Thymus (tissue), 14 donors: ENCODE measurements around the gene CDON. TPM values are rescaled to one million over a fixed set of nuclear protein-coding genes. Genes with fewer than 3 reads are reported as not detected.
A peak's percentile ranks its signal among the peaks of the same experiment; 100 is the strongest.

ENCODE experiments used
- DNase-seq, 9 donors: peaks; one replicate each; pipeline ENCODE4 v3.0.0-alpha.2; 2013; ENCODE audit warnings: low spot score in 9 of 9, low read depth in 6 of 9, missing footprints in 1 of 9
- H3K27ac ChIP-seq, 2 donors: one replicate each; pipeline ENCODE4 v1.5.1; 2013; ENCODE audit warnings: control low read depth in 1 of 2, low read depth in 1 of 2, low read length in 1 of 2, mild to moderate bottlenecking in 1 of 2, moderate library complexity in 1 of 2
- H3K27me3 ChIP-seq, 2 donors: one replicate each; pipeline ENCODE4 v1.5.1; 2013; ENCODE audit warnings: low read length in 1 of 2; ENCODE audit not compliant: control insufficient read depth in 2 of 2, insufficient read depth in 1 of 2
- H3K36me3 ChIP-seq, 2 donors: one replicate each; pipeline ENCODE4 v1.5.1; 2013; ENCODE audit warnings: low read length in 1 of 2, mild to moderate bottlenecking in 1 of 2, moderate library complexity in 1 of 2; ENCODE audit not compliant: control insufficient read depth in 2 of 2, insufficient read depth in 2 of 2
- H3K4me1 ChIP-seq, 2 donors: one replicate each; pipeline ENCODE4 v1.5.1; 2013; ENCODE audit warnings: low read length in 2 of 2; ENCODE audit not compliant: control insufficient read depth in 2 of 2, insufficient read depth in 2 of 2
- H3K4me3 ChIP-seq, 2 donors: one replicate each; pipeline ENCODE4 v1.5.1; 2013; ENCODE audit warnings: low read length in 2 of 2, control low read depth in 1 of 2, mild to moderate bottlenecking in 1 of 2
- H3K9me3 ChIP-seq, 2 donors: one replicate each; pipeline ENCODE4 v1.5.1; 2013; ENCODE audit warnings: low read length in 1 of 2, mild to moderate bottlenecking in 1 of 2; ENCODE audit not compliant: control insufficient read depth in 2 of 2, insufficient read depth in 1 of 2
- WGBS: extraction: QIAGEN DNeasy Blood & Tissue Kit; methylation state at CpG from one replicate; pipeline ENCODE4 v1.1.7; 2013; 5-methylcytosine and 5-hydroxymethylcytosine counted together
- long read RNA-seq, 10 donors: transcript quantifications; one replicate each; lab custom pipeline, GENCODE V29; 2026
- polyA plus RNA-seq: library from polyadenylated mRNA; stranded (reverse); fragments of 200-250 nt; gene quantifications from one replicate; pipeline ENCODE4 v1.2.3, GENCODE V29; 2013
- total RNA-seq: library from RNA; stranded (reverse); fragments of 120-200 nt; gene quantifications from one replicate; pipeline ENCODE4 v1.2.4, GENCODE V29; 2013
- donor health status: healthy.

CDON gene
- 3.9 TPM for total RNA-seq
- polyA plus RNA-seq: 1.4 TPM
- long read RNA-seq, donor 1: 0 reads
- long read RNA-seq, donor 2: 0 reads
- long read RNA-seq, donor 3: 0 reads
- long read RNA-seq, donor 4: 0 reads
- long read RNA-seq, donor 5: 0 reads
- long read RNA-seq, donor 6: 0 reads
- long read RNA-seq, donor 7: 0 reads
- long read RNA-seq, donor 8: 0 reads
- long read RNA-seq, donor 9: 0 reads
- long read RNA-seq, donor 10: 0 reads

GRCh38 chr11:126062679-126063506 is at the start of gene CDON:
CDON (minus strand) TSS chr11:126062866; CDS start chr11:126023476, 39,390 bp downstream.
- H3K27me3 ChIP-seq: peaks cover 29 to 35% of the 10 kb centered on the region in 2 donors
- H3K4me1 ChIP-seq: peaks cover 5 to 10% of the 10 kb centered on the region in 2 donors
- peak within 1 kb of the TSS; percentile 80 to 82 for H3K27ac ChIP-seq
- under 1% methylated on average over 82 of the region's 82 CpGs for WGBS
- no peaks in the 10 kb centered on the region for H3K9me3 ChIP-seq
- peak; percentile 75 to 93 (median 86) for DNase-seq
- no peaks in the 10 kb centered on the region for H3K36me3 ChIP-seq
- peak within 1 kb of the TSS; percentile 50 to 70 for H3K4me3 ChIP-seq

DNA sequence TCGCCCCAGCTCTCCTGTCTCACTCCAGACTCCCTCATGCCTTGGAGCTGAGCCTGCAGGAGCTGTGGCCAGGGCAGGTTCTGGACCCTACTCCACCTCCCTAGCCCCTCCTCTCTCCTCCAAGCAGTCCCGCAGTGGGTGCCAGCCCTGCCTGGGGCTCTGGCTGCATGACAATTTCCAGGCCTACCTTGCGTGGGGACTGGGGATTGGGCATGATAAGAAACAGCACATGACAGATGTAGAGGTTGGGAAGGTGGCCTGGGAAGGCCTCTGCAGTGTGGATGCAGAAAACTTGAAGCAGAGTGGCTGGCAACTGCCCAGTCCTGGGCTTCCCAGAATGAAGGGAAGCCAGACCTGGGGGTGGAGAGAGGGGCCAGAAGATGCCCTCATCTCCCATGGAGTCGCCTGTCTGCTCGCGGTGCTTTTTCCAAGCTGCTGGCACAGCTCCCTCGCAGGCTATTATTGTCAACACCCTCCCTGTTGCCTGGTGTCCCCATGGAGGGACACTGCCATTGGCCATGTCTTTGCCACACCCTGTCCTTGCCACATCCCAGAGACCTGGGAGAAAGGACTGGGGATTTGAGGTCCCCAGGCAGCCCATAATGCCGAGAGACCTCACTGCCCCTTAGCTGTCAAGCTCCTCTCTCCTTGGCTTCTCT is 48.9 kb upstream of the CDON start:
- Histone ChIP-seq H3K27ac (no peak overlapping the region), H3K27me3 (no peaks in the 10 kb centered on the region), H3K4me1 (peaks cover 0 to 3% of the 10 kb centered on the region in 2 donors), H3K9me3 (no peaks in the 10 kb centered on the region), H3K4me3 (no peak overlapping the region), H3K36me3 (no peaks in the 10 kb centered on the region)
- WGBS: 94% methylated on average over 8 of the region's 8 CpGs
- DNase-seq: no peak

GRCh38 chr11:126109941-126110731 is 47.5 kb upstream of the CDON start:
- Histone ChIP-seq H3K27me3 (no peaks in the 10 kb centered on the region), H3K9me3 (no peaks in the 10 kb centered on the region), H3K4me3 (no peak overlapping the region), H3K4me1 (peaks cover 0 to 3% of the 10 kb centered on the region in 2 donors), H3K36me3 (no peaks in the 10 kb centered on the region), H3K27ac (no peak overlapping the region)
- DNase-seq: no peak
- WGBS: 85% methylated on average over 10 of the region's 10 CpGs

DNA sequence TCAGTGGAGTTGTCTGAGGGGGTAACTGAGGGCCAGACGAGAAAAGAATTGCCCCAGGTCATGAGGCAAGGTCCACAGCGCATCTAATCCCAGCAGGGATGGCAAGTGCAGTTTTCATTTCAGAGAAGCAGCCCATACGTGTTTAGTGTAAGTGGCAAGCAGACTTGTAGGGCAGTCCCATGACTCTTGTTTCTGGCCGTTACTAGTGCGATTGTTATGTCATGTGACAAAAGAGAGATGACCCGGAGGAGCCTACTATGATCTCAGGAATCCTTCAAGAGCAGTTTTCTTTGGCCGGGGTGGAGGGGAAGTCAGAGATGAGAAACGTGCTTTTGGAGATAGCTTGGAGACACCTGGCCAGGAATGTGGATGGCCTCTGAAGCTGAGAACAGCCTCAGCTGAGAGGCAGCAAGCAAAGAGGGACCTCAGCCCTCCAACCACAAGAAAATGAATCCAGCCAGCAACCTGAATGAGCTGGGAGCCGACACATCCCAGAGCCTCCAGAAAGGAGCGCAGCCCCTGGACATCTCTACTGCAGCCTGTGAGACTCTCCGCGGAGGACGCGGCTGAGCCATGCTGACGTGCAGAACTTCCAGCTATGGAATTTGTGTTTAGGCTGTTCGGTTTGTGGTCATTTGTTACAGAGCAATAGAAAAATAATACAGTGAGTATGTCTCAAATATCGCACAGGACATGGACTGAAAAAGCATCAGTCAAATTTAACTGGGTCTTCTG is 44.1 kb upstream of the CDON start:
- no peaks in the 10 kb centered on the region for H3K36me3 ChIP-seq
- H3K27me3 ChIP-seq: no peaks in the 10 kb centered on the region
- H3K9me3 ChIP-seq: no peaks in the 10 kb centered on the region
- H3K27ac ChIP-seq: no peak overlapping the region
- 85% methylated on average over 17 of the region's 17 CpGs for WGBS
- H3K4me3 ChIP-seq: no peak overlapping the region
- no peaks in the 10 kb centered on the region for H3K4me1 ChIP-seq
- DNase-seq: no peak

DNA sequence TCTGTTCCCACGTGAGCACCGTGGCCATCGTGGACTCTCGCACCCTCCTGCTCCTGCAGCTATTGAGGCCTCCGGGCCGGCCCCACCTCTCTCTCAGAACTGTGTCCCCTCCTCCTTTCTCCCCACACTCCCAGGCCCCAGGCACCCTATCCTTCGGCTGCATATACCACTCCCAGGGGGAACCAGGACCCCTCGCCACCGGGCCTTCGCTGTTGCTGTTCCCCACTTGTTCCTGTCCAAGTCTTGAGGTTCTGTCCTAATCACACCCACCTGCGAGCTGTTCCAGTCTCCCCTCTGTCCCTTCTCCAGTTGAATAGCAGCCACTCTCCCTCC is 43.0 kb upstream of the CDON start:
- Histone ChIP-seq H3K4me3 (no peak overlapping the region), H3K9me3 (no peaks in the 10 kb centered on the region), H3K4me1 (no peaks in the 10 kb centered on the region), H3K27ac (no peak overlapping the region), H3K27me3 (no peaks in the 10 kb centered on the region), H3K36me3 (no peaks in the 10 kb centered on the region)
- DNase-seq: no peak
- 93% methylated on average over 11 of the region's 11 CpGs for WGBS

DNA sequence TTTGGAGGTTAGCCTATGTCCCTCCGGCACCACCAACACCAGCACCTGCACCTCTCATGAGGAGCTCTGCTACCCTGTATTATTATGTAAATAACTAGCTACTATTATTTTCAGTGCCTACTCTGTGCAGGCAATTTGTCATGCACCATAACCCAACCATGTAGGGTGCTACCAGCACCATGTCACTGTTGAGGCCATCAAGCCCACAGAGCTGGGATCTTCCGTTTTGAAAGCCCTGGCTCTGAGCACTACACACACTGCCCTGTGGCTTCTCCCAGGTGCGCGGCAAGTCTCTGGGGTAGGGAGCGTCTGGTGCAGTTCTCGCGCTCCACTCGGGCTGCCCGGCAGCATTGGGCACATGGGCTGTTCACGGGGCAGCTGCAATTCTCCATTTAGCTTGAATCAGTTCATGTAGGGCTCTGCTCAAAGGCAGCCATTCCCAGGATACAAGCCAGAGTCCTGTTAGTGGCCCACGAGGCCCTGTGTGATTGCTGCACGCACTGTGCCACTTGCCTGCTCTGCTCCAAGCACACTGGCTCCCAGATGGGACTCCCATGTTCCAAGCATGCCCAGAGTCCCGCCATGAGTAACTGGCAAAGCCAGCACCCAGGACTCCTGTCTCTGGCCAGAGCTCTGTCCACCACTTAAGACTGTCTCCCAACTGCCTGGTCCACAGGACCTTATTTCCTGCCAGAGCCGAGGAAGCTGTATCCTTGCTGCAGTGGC is 42.5 kb upstream of the CDON start:
- no peak for DNase-seq
- Histone ChIP-seq H3K27ac (no peak overlapping the region), H3K4me1 (no peaks in the 10 kb centered on the region), H3K4me3 (no peak overlapping the region), H3K9me3 (no peaks in the 10 kb centered on the region), H3K36me3 (no peaks in the 10 kb centered on the region), H3K27me3 (no peaks in the 10 kb centered on the region)
- WGBS: 96% methylated on average over 14 of the region's 14 CpGs

DNA sequence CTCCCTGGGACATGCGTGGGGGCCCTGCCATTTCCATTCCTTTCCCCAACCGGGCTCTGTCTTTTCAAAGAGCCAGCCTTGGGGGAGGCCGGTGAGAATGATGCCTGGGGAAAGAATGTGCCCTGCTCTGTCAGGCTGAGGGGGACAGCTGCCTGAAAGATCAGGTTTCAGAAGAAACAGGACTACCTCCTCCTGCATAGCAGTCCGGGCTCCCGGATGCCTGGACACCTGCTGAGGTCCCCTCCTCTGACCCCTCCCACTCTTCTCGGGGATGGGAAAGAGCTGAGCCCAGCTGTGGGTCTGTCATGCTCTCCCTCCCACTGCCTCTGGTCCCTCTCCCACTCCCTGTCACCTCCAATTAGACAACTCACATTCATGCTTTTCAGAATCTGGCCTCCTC is 41.8 kb upstream of the CDON start:
- no peaks in the 10 kb centered on the region for H3K36me3 ChIP-seq
- no peak for DNase-seq
- no peak overlapping the region for H3K4me3 ChIP-seq
- H3K4me1 ChIP-seq: no peaks in the 10 kb centered on the region
- H3K27ac ChIP-seq: no peak overlapping the region
- no peaks in the 10 kb centered on the region for H3K9me3 ChIP-seq
- no peaks in the 10 kb centered on the region for H3K27me3 ChIP-seq
- WGBS: 83% methylated on average over 6 of the region's 6 CpGs

GRCh38 chr11:126103150-126103549 is 40.5 kb upstream of the CDON start:
- H3K27ac ChIP-seq: no peak overlapping the region
- WGBS: 95% methylated on average over 5 of the region's 5 CpGs

More at GRCh38 chr11:126103150-126103549, 40.5 kb upstream of the CDON start:
- no peak overlapping the region for H3K4me3 ChIP-seq
- no peaks in the 10 kb centered on the region for H3K4me1 ChIP-seq
- H3K9me3 ChIP-seq: no peaks in the 10 kb centered on the region
- H3K36me3 ChIP-seq: no peaks in the 10 kb centered on the region
- DNase-seq: no peak
- no peaks in the 10 kb centered on the region for H3K27me3 ChIP-seq
